Endodermal cell (in vitro differentiated cells): ENCODE data around the gene CD38. TPM values are rescaled to one million over a fixed set of nuclear protein-coding genes. Genes with fewer than 3 reads are reported as not detected.

Experiments used
- DNase-seq: peaks from one replicate; pipeline ENCODE4 v3.0.0-alpha.2; 2017
- H3K27ac ChIP-seq: 2 replicates; pipeline ENCODE4 v1.5.1; 2013; ENCODE audit warnings: mild to moderate bottlenecking, low read depth, low read length, moderate library complexity
- H3K27me3 ChIP-seq: 2 replicates; pipeline ENCODE4 v1.6.1; 2013; ENCODE audit warnings: mild to moderate bottlenecking, low read length, moderate library complexity; ENCODE audit not compliant: insufficient read depth, control insufficient read depth, poor library complexity, severe bottlenecking
- H3K36me3 ChIP-seq: 2 replicates; pipeline ENCODE4 v1.7.0; 2013; ENCODE audit warnings: mild to moderate bottlenecking, low read length, moderate library complexity; ENCODE audit not compliant: control insufficient read depth, insufficient read depth
- H3K4me1 ChIP-seq: one replicate; pipeline ENCODE4 v1.7.0; 2013; ENCODE audit warnings: low read length; ENCODE audit not compliant: control insufficient read depth, insufficient read depth
- H3K4me3 ChIP-seq: 2 replicates; pipeline ENCODE4 v1.5.1; 2013; ENCODE audit warnings: mild to moderate bottlenecking, low read length, moderate library complexity
- H3K9ac ChIP-seq: 2 replicates; pipeline ENCODE4 v1.6.1; 2013; ENCODE audit warnings: mild to moderate bottlenecking, low read length, moderate library complexity; ENCODE audit not compliant: poor library complexity, severe bottlenecking; ENCODE audit errors: extremely low read depth
- H3K9me3 ChIP-seq: 2 replicates; pipeline ENCODE4 v1.6.1; 2013; ENCODE audit warnings: mild to moderate bottlenecking, low read length, moderate library complexity; ENCODE audit not compliant: control insufficient read depth
- H3K27ac Mint-ChIP-seq: 2 replicates; pipeline ENCODE4 v1.8.0; 2020; ENCODE audit warnings: mixed read lengths
- H3K27me3 Mint-ChIP-seq: 2 replicates; pipeline ENCODE4 v1.8.0; 2021; ENCODE audit warnings: mild to moderate bottlenecking, mixed read lengths; ENCODE audit not compliant: insufficient read depth
- H3K36me3 Mint-ChIP-seq: 2 replicates; pipeline ENCODE4 v1.8.0; 2020; ENCODE audit warnings: low read depth, mixed read lengths
- H3K4me1 Mint-ChIP-seq: 2 replicates; pipeline ENCODE4 v1.8.0; 2020; ENCODE audit warnings: mixed read lengths
- H3K4me3 Mint-ChIP-seq: 2 replicates; pipeline ENCODE4 v1.8.0; 2020; ENCODE audit warnings: mild to moderate bottlenecking, moderate library complexity, mixed read lengths
- H3K9me3 Mint-ChIP-seq: 2 replicates; pipeline ENCODE4 v1.8.0; 2020; ENCODE audit warnings: mild to moderate bottlenecking, mixed read lengths
- WGBS, 2 experiments: methylation state at CpG; one replicate each; pipeline versions ENCODE4 v1.1.5 to v1.1.7; 2013; ENCODE audit warnings: missing lambda C conversion rate in 2 of 2, mixed read lengths in 1 of 2; ENCODE audit not compliant: insufficient coverage in 1 of 2, insufficient read length in 1 of 2; 5-methylcytosine and 5-hydroxymethylcytosine counted together
- total RNA-seq, 2 donors: library from RNA; stranded (reverse); fragmentation: NEBNext Ultra II Directional in 1 of 2; extraction: Animal tissue kit (Norgen Biotek cat#: 25700) in 1 of 2; gene quantifications; 2 replicates in 1 of 2; 3 replicates in 1 of 2; pipeline ENCODE4 v1.2.1, GENCODE V29; 2021
- TF ChIP-seq, protein P1 (sequence below): fragments of 200-600 bp; sonication (generic); conservative IDR thresholded peaks from 2 replicates; pipeline ENCODE4 v1.5.0; 2021; ENCODE audit warnings: antibody characterized with exemption, mild to moderate bottlenecking

CD38 gene
- total RNA-seq, 2 donors from 2014 or later, result 0.11 TPM; not detected in 1

GRCh38 chr4:15769202-15769601, 8.9 kb upstream of the CD38 start:
- H3K9me3 ChIP-seq, result no peaks in the 10 kb centered on the region
- Mint-ChIP-seq H3K36me3 (no peaks in the 10 kb centered on the region), H3K27ac (no peak overlapping the region), H3K4me1 (no peaks in the 10 kb centered on the region), H3K27me3 (peaks cover 13% of the 10 kb centered on the region), H3K9me3 (no peaks in the 10 kb centered on the region), H3K4me3 (no peak overlapping the region)
- DNase-seq, result no peak
- no peak overlapping the region for H3K9ac ChIP-seq
- H3K36me3 ChIP-seq, result no peaks in the 10 kb centered on the region
- no peak overlapping the region for H3K4me3 ChIP-seq
- TF ChIP-seq, protein P1, sequence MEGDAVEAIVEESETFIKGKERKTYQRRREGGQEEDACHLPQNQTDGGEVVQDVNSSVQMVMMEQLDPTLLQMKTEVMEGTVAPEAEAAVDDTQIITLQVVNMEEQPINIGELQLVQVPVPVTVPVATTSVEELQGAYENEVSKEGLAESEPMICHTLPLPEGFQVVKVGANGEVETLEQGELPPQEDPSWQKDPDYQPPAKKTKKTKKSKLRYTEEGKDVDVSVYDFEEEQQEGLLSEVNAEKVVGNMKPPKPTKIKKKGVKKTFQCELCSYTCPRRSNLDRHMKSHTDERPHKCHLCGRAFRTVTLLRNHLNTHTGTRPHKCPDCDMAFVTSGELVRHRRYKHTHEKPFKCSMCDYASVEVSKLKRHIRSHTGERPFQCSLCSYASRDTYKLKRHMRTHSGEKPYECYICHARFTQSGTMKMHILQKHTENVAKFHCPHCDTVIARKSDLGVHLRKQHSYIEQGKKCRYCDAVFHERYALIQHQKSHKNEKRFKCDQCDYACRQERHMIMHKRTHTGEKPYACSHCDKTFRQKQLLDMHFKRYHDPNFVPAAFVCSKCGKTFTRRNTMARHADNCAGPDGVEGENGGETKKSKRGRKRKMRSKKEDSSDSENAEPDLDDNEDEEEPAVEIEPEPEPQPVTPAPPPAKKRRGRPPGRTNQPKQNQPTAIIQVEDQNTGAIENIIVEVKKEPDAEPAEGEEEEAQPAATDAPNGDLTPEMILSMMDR, result no peak
- WGBS, 2 experiments, result 65 to 82% methylated on average over 2 of the region's 2 CpGs
- H3K27me3 ChIP-seq, result peaks cover 20% of the 10 kb centered on the region
- H3K4me1 ChIP-seq, result no peaks in the 10 kb centered on the region
- H3K27ac ChIP-seq, result no peak overlapping the region

GRCh38 chr4:15771216-15772058, 6.7 kb upstream of the CD38 start:
- no peaks in the 10 kb centered on the region for H3K9me3 Mint-ChIP-seq
- no peak overlapping the region for H3K27ac Mint-ChIP-seq
- Histone ChIP-seq H3K9ac (no peak overlapping the region), H3K27ac (no peak overlapping the region), H3K36me3 (no peaks in the 10 kb centered on the region), H3K4me3 (no peak overlapping the region), H3K9me3 (no peaks in the 10 kb centered on the region), H3K27me3 (peaks cover 36% of the 10 kb centered on the region), H3K4me1 (no peaks in the 10 kb centered on the region)
- no peak overlapping the region for H3K4me3 Mint-ChIP-seq
- DNase-seq, result no peak
- no peaks in the 10 kb centered on the region for H3K36me3 Mint-ChIP-seq
- peaks cover 35% of the 10 kb centered on the region for H3K27me3 Mint-ChIP-seq
- no peaks in the 10 kb centered on the region for H3K4me1 Mint-ChIP-seq
- TF ChIP-seq, protein P1, result no peak
- 90% methylated on average over 3 of the region's 3 CpGs; no CpG with 5 or more reads in 1 of the 2 experiments for WGBS, 2 experiments

DNA sequence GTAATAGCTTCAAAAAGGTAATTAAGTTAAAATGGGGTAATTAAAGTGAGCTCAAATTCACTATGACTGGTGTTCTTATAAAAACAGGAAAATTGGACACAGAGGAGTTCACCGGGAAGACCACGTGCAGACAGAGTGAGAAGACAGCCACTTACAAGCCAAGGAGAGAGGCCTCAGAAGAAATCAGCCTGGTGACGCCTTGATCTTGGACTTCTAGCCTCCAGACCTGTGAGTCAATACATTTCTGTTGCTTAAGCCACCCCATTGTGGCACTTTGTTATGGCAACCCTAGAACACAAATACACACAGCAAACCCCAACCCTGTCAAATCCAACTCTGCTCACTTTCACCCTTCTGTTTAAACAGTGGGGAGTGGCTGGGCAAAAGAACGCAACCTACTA, 4.1 kb upstream of the CD38 start:
- WGBS, 2 experiments, result 89 to 94% methylated on average over 4 of the region's 4 CpGs
- no peak overlapping the region for H3K27ac ChIP-seq
- Mint-ChIP-seq H3K4me3 (no peak overlapping the region), H3K27ac (no peak overlapping the region), H3K27me3 (peaks cover 59% of the 10 kb centered on the region), H3K9me3 (no peaks in the 10 kb centered on the region), H3K36me3 (no peaks in the 10 kb centered on the region), H3K4me1 (peaks cover under 1% of the 10 kb centered on the region)
- no peak overlapping the region for H3K9ac ChIP-seq
- H3K4me3 ChIP-seq, result no peak overlapping the region
- no peaks in the 10 kb centered on the region for H3K4me1 ChIP-seq
- H3K36me3 ChIP-seq, result no peaks in the 10 kb centered on the region
- no peak for DNase-seq
- no peaks in the 10 kb centered on the region for H3K9me3 ChIP-seq
- TF ChIP-seq, protein P1, result no peak
- H3K27me3 ChIP-seq, result peaks cover 62% of the 10 kb centered on the region
